Islet of Langerhans (tissue), 1 donor: ENCODE measurements around the gene EEF1AKMT1.
"Not testable (repeated sequence)": the region's sequence is repeated elsewhere in the genome, so short reads cannot be mapped to it uniquely, and the experiment has no call there.

ENCODE experiments used
- FAIRE-seq: peaks from one replicate; lab custom pipeline; 2011; peaks lifted over from hg19 to GRCh38; lab: Jason Lieb, UNC

Gene EEF1AKMT1

GRCh38 chr13:20696073-20696472 lies 77.7 kb downstream of the EEF1AKMT1 start:
- FAIRE-seq = no peak

GRCh38 chr13:20691616-20692015 lies 82.1 kb downstream of the EEF1AKMT1 start:
- FAIRE-seq = no peak

DNA sequence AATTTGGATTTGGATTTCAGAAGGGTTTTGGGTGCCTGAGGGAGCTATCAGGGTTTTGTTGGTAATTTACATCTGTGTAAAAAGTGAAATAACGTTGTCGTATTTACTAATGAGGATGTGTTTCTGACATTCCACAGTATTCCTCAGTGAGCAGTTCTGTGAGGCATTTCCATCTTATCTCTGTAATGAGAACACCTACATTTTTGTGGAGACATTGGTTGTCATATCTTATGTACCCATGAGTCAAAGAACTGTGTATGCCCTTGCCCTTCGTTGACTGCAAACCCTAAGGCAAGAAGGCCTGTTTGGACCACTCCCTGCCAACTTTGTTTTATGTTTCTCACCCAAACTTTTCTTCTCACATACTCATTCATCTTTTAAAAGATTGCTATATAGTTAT lies 84.5 kb downstream of the EEF1AKMT1 start:
- no peak for FAIRE-seq

DNA sequence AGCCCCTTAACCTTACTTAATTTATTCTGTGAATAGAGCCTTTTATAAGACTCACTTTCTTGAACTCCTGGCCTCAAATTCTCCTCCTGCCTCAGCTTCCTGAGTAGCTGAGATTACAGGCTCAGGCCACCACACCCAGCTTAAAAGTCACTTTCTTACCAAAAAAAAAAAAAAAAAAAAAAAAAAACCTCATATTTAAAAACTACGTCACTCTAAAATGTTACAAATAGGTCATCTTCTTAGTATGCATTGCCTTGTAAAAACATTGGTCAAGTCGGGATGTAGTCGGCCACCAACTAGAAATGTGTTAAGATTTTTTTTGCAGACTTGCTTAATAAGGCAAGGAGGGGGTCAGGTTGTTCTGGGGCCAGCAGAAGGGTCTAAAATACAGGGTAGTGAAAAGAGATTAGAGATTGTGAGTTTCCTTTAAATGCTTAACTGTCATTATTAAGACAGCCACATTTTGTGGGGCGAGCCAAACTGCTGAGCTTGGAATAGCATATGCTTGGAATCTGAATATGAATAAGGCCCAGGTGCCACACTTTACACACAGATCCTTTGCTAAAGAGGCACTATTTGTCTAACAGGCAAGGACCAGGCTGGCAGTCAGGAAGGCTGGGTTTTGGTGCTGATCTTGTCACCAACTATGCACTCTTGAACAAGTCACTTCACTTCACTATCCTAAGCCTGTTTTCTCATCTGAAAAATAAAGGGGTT lies 86.7 kb downstream of the EEF1AKMT1 start:
- no peak for FAIRE-seq

- no peak for FAIRE-seq
Observed at GRCh38 chr13:20686167-20686566, 87.6 kb downstream of the EEF1AKMT1 start.

- FAIRE-seq = no peak
Observed at GRCh38 chr13:20685092-20685491, 88.7 kb downstream of the EEF1AKMT1 start.

DNA sequence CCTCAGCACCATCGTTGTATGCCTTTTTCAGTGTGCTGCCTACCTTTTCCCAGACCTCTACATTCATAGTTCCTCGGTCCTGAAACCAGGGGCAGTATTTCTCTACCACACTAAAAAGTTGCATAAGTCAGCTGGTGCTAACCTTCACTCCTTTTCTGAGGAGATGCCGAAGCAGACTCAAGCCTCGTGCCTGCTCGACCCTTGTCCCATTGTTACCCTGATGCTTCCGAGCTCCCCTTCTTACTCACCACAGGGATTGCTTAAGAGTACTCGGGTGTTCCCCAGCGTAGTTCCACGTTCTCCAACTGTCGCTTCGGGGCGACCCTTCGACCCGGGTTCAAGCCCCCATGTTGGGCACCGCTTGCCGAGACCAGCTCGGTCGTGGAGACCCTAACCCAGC lies 89.2 kb downstream of the EEF1AKMT1 start:
- no peak for FAIRE-seq

GRCh38 chr13:20684041-20684440 lies 89.7 kb downstream of the EEF1AKMT1 start:
- FAIRE-seq = no peak

DNA sequence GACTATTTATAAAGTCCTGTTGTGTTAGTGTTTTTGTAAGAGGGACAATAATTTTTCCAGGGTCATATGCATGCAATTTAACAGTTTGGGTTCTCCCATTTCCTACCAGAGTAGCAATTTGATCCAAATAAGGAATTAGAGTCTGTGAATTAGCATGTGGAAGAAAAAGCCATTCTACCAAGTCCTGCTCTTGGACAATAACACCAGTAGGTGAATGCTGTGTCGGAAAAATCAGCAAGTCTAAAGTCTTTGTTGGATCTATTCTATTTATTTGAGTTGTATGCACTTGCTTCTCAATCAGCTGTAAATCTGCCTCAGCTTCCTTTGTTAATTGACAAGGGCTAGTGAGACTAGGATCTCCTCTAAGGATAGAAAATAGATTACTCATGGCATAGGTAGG lies 91.7 kb downstream of the EEF1AKMT1 start:
- no peak for FAIRE-seq

DNA sequence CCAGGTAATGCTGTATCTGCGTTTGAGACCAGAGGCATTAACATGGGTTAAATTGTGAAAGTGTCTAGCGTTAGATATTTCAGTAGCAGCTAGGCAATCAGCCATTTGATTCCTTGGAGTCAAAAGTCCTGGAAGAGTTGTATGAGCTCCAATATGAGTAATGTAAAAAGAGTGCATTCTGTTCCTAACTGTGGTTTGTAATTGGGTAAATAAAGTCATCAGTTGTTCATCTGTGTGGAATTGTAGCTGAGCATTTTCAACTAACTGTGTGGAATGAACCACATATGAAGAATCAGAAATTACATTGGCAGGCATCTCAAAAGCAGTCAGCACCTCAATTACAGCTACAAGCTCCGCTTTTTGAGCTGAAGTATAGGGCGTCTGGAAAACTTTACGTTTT lies 92.3 kb downstream of the EEF1AKMT1 start:
- FAIRE-seq = not testable (repeated sequence)

GRCh38 chr13:20680416-20681080 lies 93.2 kb downstream of the EEF1AKMT1 start:
- FAIRE-seq = no peak

DNA sequence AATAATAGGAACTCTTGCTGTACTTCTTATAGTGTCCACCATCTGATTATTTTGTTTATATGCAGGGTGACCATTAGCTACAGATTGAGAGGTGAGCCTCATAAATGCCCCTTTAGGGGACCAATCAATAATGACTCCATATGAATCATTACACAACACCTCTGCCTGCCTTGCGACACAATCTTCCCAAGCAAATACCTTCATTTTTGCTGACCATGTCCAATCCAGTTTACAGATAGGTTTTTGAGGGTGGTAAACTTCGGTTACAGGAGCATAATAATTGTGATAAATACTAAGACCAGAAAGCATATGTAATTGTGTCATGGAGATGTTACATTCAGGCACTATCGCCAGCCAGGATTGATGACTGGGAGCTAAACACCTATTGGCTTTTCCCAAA lies 93.9 kb downstream of the EEF1AKMT1 start:
- FAIRE-seq = no peak
